OCI-LY3 (cell line): ENCODE results near the gene UBE2QL1.
"Not testable (repeated sequence)": the region's sequence is repeated elsewhere in the genome, so short reads cannot be mapped to it uniquely, and the experiment has no call there.

Source experiments
- H2AFZ ChIP-seq: fragments of 200-600, 300-600 bp; shearing (Covaris generic); 2 replicates; pipeline ENCODE4 v1.6.0; 2014; ENCODE audit warnings: antibody characterized with exemption, low read depth, low read length
- H3K27ac ChIP-seq: fragments of 200-600, 300-600 bp; sonication (generic); 2 replicates; pipeline ENCODE4 v1.5.1; 2014; ENCODE audit warnings: mild to moderate bottlenecking, low read length, moderate library complexity, mixed read lengths
- H3K27me3 ChIP-seq: fragments of 200-600, 300-600 bp; sonication (generic); 2 replicates; pipeline ENCODE4 v1.6.1; 2014; ENCODE audit warnings: low read depth, low read length, mixed read lengths
- H3K36me3 ChIP-seq: fragments of 200-600, 300-600 bp; sonication (generic); replicated peaks from 2 replicates; pipeline ENCODE3; 2014; ENCODE audit warnings: low read depth, low read length, mixed read lengths
- H3K4me1 ChIP-seq: fragments of 300-600, 200-600 bp; sonication (generic); 2 replicates; pipeline ENCODE4 v1.6.1; 2014; ENCODE audit warnings: low read length, mixed read lengths
- H3K4me2 ChIP-seq: fragments of 200-600, 300-600 bp; sonication (generic); 2 replicates; pipeline ENCODE4 v1.6.1; 2014; ENCODE audit warnings: low read length, mixed read lengths
- H3K4me3 ChIP-seq: fragments of 300-600, 200-600 bp; sonication (generic); 2 replicates; pipeline ENCODE4 v1.5.1; 2014; ENCODE audit warnings: antibody characterized with exemption, mild to moderate bottlenecking, low read length, moderate library complexity
- H3K79me2 ChIP-seq: fragments of 300-600, 200-600 bp; shearing (Covaris generic); 2 replicates; pipeline ENCODE4 v1.6.1; 2014; ENCODE audit warnings: mild to moderate bottlenecking, low read length, mixed read lengths
- H3K9ac ChIP-seq: fragments of 300-600, 200-600 bp; shearing (Covaris generic); 2 replicates; pipeline ENCODE4 v1.6.0; 2014; ENCODE audit warnings: mild to moderate bottlenecking, low read length, moderate library complexity
- H3K9me3 ChIP-seq: fragments of 200-600, 300-600 bp; shearing (Covaris generic); 2 replicates; pipeline ENCODE4 v1.6.1; 2014; ENCODE audit warnings: low read length, mixed read lengths; ENCODE audit not compliant: insufficient read depth
- H4K20me1 ChIP-seq: fragments of 200-600, 300-600 bp; sonication (generic); 2 replicates; pipeline ENCODE4 v1.6.1; 2016; ENCODE audit warnings: low read length, mixed read lengths; ENCODE audit not compliant: insufficient read depth
- EZH2phosphoT487 ChIP-seq: fragments of 200-600 bp; shearing (Covaris generic); IDR thresholded peaks from 2 replicates; pipeline ENCODE4 v1.6.1; 2018; ENCODE audit warnings: antibody characterized with exemption, mixed run types, low read depth
- TF ChIP-seq, protein P1 (sequence below): fragments of 200-600, 300-600 bp; sonication (generic); IDR thresholded peaks from 2 replicates; pipeline ENCODE4 v1.5.1; 2014; ENCODE audit warnings: antibody characterized with exemption, low read length, low read depth

The UBE2QL1 gene

DNA sequence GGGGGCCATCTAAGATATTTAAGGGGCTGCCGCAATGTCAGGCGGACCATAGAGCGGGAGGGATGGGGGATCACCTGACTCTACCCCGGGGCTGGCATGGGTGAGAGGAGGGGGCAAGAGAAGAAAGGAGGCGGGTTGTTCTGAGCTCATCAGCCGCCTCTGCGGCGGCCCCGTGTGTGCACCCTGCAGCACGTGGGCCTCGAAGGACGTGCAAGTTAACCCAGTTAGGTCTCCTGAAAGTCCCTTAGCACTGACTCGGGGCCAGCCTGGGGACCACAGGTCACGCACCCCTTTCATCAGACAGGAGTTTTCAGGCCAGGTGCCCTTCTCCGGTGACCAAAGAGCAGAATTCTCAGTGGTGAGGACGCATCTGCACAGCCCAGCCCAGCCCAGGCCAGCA lies 58.0 kb downstream of the UBE2QL1 start:
- H3K79me2 ChIP-seq, result no peaks in the 10 kb centered on the region
- no peak overlapping the region for H3K27ac ChIP-seq
- H3K9ac ChIP-seq, result no peak overlapping the region
- H3K9me3 ChIP-seq, result no peaks in the 10 kb centered on the region
- H3K36me3 ChIP-seq, result no peaks in the 10 kb centered on the region
- H4K20me1 ChIP-seq, result no peaks in the 10 kb centered on the region
- TF ChIP-seq, protein P1, sequence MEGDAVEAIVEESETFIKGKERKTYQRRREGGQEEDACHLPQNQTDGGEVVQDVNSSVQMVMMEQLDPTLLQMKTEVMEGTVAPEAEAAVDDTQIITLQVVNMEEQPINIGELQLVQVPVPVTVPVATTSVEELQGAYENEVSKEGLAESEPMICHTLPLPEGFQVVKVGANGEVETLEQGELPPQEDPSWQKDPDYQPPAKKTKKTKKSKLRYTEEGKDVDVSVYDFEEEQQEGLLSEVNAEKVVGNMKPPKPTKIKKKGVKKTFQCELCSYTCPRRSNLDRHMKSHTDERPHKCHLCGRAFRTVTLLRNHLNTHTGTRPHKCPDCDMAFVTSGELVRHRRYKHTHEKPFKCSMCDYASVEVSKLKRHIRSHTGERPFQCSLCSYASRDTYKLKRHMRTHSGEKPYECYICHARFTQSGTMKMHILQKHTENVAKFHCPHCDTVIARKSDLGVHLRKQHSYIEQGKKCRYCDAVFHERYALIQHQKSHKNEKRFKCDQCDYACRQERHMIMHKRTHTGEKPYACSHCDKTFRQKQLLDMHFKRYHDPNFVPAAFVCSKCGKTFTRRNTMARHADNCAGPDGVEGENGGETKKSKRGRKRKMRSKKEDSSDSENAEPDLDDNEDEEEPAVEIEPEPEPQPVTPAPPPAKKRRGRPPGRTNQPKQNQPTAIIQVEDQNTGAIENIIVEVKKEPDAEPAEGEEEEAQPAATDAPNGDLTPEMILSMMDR, result no peak
- no peak for TF ChIP-seq EZH2phosphoT487
- H3K4me1 ChIP-seq, result no peaks in the 10 kb centered on the region
- H2AFZ ChIP-seq, result no peak overlapping the region
- no peaks in the 10 kb centered on the region; the same call in 1 of the 2 replicates for H3K27me3 ChIP-seq
- H3K4me2 ChIP-seq, result no peak overlapping the region
- H3K4me3 ChIP-seq, result no peak overlapping the region

DNA sequence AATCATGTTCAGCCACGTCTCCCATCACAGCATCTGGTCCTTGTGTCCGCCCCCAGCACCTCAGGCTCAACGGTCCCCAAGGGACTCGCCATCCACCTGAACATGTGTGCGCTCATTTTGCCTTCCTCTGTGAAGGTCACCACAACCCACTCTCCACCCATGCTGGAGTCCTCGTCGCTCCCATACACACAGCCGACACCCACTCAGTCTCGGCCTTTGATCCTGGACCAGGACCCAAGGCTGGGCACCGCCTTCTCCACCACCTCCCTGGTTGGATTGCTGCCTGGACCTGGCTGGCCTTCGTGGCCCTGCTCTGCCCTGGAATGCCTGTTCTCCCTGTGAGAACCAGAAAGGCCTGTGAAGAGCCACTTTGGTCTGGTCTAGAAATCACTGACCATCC lies 60.3 kb downstream of the UBE2QL1 start:
- TF ChIP-seq, protein P1, result no peak
- Histone ChIP-seq H3K4me1 (no peaks in the 10 kb centered on the region), H3K27me3 (no peaks in the 10 kb centered on the region), H3K9ac (no peak overlapping the region), H3K27ac (no peak overlapping the region), H3K9me3 (no peaks in the 10 kb centered on the region), H3K36me3 (no peaks in the 10 kb centered on the region), H3K4me3 (no peak overlapping the region), H4K20me1 (no peaks in the 10 kb centered on the region), H3K79me2 (no peaks in the 10 kb centered on the region), H3K4me2 (no peak overlapping the region), H2AFZ (no peak overlapping the region)

DNA sequence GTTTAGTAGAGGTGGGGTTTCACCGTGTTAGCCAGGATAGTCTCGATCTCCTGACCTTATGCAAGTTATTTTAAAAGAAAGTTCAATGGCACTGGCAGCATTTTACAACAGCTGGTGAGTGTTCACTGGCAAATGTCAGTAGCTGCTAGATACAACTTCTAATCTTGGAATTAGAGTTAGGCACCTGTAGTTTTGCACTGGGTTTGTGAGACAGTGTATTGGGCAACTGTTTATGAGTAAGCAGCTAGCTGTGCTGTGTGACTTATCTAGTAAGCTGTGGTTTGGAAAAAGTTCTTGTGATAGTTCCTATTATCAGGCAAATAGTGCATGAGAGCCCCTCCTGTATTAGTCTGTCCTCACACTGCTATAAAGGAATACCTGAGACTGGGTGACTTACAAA lies 61.5 kb downstream of the UBE2QL1 start:
- H3K79me2 ChIP-seq, result no peaks in the 10 kb centered on the region
- no peaks in the 10 kb centered on the region for H3K9me3 ChIP-seq
- no peak for TF ChIP-seq EZH2phosphoT487
- TF ChIP-seq, protein P1, result no peak
- H3K4me3 ChIP-seq, result no peak overlapping the region
- H3K9ac ChIP-seq, result no peak overlapping the region
- no peak overlapping the region for H3K4me2 ChIP-seq
- H3K36me3 ChIP-seq, result no peaks in the 10 kb centered on the region
- no peaks in the 10 kb centered on the region for H4K20me1 ChIP-seq
- no peaks in the 10 kb centered on the region for H3K27me3 ChIP-seq
- H3K4me1 ChIP-seq, result no peaks in the 10 kb centered on the region
- no peak overlapping the region for H3K27ac ChIP-seq
- H2AFZ ChIP-seq, result no peak overlapping the region

DNA sequence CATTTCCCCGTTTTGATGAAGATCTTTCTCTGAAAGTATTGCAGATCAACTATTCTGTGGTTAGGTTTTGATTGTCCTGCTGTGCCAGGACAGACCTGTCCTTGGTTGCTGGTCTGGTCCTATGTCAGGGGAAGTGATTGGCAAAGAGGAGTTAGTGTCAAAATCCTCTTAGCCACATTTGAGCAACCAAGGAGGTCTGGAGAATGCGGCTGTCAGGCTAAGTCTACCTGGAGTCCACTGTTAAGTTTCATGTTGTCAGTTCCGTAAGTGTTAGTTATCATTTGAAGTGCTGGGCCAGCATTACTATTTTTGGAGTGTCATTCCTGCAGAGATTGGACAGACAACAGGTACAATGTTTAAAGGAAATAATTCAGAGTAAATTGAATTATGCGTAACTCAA lies 62.3 kb downstream of the UBE2QL1 start:
- no peak overlapping the region for H2AFZ ChIP-seq
- TF ChIP-seq, protein P1, result no peak
- TF ChIP-seq EZH2phosphoT487, result no peak
- H3K9ac ChIP-seq, result no peak overlapping the region
- H3K27me3 ChIP-seq, result no peaks in the 10 kb centered on the region
- H3K4me1 ChIP-seq, result no peaks in the 10 kb centered on the region
- no peak overlapping the region for H3K4me3 ChIP-seq
- no peaks in the 10 kb centered on the region for H4K20me1 ChIP-seq
- no peak overlapping the region for H3K4me2 ChIP-seq
- H3K79me2 ChIP-seq, result no peaks in the 10 kb centered on the region
- H3K36me3 ChIP-seq, result no peaks in the 10 kb centered on the region
- H3K27ac ChIP-seq, result no peak overlapping the region
- no peaks in the 10 kb centered on the region for H3K9me3 ChIP-seq

DNA sequence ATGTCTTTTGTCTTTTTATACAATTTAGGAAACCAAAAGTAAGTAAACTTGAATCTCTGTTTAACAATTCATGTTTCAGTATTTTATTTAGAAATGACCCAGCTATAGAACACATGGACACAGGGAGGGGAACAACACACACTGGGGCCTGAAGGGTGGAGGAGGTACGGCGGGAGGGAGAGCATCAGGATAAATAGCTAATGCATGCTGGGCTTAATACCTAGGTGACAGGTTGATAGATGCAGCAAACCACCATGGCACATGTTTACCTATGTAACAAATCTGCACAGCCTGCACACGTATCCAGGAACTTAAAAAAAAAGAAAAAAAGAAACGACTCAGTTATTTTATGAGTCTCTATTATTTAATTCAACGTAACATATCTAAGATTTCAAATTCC lies 67.2 kb downstream of the UBE2QL1 start:
- not testable (repeated sequence) for H3K4me1 ChIP-seq, H3K27ac ChIP-seq, H3K4me3 ChIP-seq, H3K9ac ChIP-seq, H3K4me2 ChIP-seq, H3K27me3 ChIP-seq, H4K20me1 ChIP-seq, H3K36me3 ChIP-seq, H2AFZ ChIP-seq, H3K9me3 ChIP-seq, H3K79me2 ChIP-seq
